Kidney capillary endothelial cell (primary cell): ENCODE measurements around the gene SWAP70.

Source experiments
- DNase-seq: peaks from one replicate; pipeline ENCODE4 v3.0.0-alpha.2; 2018; ENCODE audit warnings: low spot score

The SWAP70 gene

DNA sequence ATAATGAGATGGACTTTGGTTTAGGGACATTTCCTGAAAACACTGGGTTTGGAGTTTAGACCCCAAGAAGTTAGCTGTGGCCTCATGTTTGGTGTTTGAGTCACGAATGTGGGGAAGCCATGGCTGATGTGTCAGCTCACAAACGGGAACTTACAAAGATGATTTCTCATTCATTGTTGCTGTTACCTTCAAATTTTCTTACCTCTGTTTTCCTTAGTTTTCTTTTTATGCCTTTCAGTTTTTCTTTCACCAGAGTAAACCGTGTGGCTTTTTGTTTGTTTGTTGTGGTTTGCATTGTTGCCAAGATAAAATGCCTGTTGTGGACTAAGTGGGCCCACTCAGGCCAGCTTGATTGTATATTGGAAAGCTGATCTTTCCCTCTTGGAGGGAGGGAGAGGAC, 89.1 kb downstream of the SWAP70 start:
- DNase-seq = no peak

GRCh38 chr11:9754010-9754471, 90.2 kb downstream of the SWAP70 start:
- DNase-seq = no peak

DNA sequence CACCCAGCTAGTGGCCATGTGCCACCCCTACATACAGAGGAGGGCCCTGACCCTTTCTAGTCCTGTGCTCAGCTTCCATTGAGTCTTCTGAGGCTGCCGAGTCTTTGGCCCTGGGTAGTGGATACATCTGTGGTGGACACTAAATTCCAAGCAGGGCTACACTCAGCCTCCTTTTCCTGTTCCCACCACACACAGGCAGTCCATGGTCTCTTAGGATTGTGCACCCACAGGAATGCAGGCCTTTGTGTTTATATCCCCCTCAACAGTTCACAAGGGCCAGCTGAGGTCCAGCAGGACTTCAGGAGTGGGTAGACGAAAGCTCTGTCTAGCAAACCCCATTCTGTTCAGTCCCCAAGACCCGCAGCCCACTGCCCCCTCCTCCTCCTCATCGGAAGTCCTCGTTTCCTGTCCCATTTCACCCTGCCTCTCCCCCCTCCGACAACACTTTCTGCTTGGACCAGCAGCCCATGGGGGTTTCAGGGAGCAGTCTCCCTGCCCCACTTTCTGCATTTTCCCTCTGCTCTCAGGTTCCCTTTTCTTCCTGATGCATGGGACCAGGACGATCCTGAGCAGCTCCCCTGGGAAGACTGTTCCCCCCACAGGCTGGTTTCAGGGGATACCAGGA, 91.8 kb downstream of the SWAP70 start:
- DNase-seq = no peak

DNA sequence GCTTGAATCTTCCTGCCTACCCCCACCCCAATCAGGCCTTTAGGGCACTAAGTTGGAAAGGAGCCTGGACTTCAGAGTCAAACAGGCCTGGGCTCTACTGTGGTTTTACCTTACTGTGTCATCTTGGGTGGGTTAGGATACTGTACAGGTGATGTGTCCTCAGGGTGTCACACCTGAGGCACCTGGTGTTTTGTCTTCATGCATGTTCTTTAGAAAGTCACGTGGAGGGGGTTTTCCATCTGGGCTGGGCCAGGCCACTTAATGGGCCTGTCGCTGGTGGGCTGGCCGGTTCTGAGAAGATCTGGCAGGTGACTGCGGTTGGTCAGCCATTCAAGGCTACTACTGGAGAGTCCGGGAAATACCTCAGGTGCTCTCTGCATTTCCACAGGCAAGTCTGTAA, 92.6 kb downstream of the SWAP70 start:
- no peak for DNase-seq

GRCh38 chr11:9756878-9757277, 93.0 kb downstream of the SWAP70 start:
- no peak for DNase-seq

DNA sequence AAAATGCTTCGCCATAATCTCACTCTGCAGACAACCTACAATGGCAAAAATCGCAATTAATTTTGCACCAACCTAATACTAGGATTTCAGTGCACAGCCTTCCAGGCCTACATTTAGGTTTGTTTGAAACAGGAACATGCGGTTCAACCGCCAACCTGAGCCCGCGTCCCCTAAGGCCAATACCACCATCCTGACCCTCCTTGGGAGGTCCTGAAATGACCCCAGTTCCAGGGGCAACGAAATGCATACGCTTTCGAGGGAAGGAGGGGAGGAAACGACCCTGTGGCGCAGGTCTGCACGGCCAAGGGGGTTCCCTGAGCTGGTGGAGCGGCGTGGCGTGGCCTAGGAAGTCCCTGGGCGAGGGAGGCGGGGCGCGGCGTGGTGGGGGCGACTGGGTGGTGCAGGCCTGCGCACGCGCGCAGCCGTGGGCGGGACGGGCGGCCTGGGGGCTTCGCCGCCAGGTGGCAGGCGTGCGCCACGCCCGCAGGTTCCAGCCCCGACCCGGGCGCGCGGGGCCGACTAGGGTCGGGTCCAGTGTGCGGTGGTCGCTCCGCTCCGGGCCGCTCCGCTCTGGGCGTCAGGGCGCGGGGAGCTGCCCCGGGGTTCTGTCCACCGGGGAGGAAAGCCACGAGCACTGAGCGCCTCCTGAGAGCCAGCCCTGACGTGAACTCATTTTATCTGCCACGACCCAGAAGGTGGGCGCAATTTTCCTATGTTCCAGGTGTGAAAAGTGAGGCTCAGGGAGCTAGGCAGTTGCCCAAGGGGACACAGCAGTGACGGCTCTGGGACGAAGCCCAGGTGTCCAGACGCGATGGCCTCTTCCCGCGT, 94.1 kb downstream of the SWAP70 start:
- peak; percentile 79 for DNase-seq

DNA sequence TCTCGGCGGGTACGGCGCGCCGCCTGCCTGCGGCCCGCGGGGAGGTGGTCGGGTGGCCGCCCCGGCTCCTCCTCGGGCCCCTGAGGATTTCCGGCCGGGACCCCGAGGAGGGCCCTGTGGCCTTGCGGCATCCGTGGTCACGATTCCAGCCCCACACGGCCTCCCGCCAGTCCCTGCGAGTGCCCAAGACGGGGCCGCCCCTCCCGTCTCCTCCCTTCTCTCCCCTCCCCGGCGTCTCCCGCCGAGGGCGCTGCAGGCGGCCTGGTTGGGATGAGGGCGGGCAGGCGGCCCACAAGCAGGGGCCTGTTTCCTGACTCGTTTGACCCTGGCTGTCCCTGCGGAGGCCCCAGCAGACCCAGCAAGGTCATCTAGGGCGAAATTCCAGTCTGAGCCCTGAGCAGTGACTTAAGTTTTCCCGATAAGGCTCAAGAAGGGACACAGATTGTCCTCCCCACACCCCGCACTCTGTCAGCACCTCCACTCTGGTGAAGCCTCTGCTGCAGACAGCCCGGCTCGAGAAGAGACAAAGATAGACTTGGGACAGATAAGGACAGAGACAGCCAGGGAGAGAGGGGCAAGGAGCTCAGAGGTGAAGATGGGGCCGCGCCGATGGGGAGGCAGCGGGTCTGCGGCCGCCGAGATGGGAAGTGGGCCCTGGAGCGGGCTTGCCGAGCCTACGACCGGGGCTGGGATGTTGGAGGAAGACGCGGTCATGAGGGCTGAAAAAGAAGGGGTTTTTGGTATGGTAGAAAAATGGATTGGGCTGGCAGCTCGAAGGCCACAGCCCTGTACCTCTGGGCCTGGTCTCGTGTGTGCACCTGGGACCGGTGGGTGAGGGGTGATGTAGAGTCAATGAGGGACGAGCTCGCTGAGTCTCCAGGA, 95.0 kb downstream of the SWAP70 start:
- no peak for DNase-seq

DNA sequence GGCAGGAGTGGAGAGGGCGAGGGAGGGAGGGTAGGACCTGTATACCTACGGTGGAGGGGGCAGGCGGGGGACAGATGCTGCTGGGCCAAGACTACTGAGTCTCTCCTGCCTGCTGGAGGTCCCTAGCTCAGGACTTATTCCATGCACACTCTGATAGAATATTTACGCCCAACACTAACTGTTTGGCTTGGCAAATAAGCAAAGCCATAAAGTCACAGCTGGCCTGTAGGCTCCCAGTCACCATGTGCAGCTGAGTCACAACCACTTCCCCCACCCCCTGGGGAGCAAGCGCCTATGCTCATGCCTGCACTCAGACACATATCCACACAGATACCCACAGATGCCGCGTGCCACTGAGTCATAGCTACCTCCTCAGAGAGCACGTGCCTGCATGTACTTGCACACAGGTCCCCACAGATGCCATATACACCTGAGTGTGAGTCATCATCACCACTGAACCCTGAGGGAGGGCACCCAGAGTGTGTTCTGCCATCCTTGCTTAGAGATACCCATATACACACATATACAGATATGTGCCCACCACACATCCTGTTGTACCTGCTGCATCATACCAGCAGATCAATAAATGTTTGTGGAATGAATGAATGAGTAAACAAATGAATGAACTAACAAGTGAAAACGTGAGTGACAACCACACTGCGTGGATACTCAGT, 95.8 kb downstream of the SWAP70 start:
- no peak for DNase-seq

DNA sequence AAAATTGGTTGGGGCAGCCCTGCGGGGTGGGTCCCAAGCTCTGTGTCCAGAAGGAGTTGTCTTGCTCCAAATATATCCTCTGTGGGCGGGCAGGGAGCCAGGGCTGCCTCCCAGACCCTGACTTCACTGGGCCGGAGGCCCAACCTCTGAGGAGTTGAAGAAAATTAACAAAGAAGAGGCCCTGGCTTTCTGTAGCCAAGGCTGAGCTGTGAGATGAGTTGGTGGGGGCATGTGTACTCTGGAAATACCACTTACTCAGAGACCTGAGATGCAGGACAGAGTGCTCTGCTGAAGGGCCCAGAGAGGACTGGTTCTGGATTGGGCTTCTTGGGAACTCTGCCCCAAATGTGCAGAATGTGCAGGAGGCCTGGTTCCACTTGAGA, 96.3 kb downstream of the SWAP70 start:
- no peak for DNase-seq

- no peak for DNase-seq
Measured at GRCh38 chr11:9761441-9761945, 97.6 kb downstream of the SWAP70 start.

- no peak for DNase-seq
Measured at GRCh38 chr11:9762531-9762930, 98.7 kb downstream of the SWAP70 start.

DNA sequence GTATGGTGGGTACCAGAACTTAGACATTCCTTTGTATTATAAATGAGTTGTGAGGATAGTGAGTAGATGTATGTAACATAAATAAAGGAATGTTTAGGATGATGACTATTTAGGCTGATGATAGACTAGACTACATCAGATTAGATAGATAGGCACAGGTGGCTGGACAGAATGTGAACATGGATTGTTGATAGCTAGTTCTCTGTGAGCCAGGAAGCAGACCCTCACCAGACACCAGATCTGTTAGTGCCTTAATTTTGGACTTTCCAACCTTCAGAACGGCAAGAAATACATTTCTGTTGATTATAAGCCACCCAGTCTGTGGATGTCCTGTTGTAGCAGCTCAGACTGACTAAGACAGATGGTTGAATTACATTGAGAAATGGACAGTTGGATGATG, 99.4 kb downstream of the SWAP70 start:
- DNase-seq = no peak

GRCh38 chr11:9765320-9766101, 101.6 kb downstream of the SWAP70 start:
- DNase-seq = no peak

GRCh38 chr11:9769621-9770020, 105.7 kb downstream of the SWAP70 start:
- no peak for DNase-seq

- DNase-seq = no peak
Measured at GRCh38 chr11:9771071-9771511, 107.2 kb downstream of the SWAP70 start.

DNA sequence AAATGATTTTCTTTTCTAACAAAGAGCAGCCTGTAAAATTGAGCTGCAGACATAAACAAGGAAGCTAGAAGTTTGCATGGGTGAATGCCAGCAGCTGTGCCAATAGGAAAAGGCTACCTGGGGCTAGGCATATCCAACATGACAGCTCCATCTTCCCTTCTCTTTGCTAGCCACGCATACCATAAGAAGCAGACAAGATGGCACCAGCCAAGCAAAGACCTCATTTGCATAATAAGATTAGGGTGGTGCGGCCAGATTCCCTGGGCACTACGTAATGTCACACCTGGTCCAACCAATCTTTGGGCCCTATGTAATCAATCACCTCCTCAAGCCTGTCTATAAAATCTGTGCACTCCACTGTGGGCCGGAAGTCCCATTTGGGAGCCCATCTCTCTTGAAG, 108.3 kb downstream of the SWAP70 start:
- DNase-seq = no peak

DNA sequence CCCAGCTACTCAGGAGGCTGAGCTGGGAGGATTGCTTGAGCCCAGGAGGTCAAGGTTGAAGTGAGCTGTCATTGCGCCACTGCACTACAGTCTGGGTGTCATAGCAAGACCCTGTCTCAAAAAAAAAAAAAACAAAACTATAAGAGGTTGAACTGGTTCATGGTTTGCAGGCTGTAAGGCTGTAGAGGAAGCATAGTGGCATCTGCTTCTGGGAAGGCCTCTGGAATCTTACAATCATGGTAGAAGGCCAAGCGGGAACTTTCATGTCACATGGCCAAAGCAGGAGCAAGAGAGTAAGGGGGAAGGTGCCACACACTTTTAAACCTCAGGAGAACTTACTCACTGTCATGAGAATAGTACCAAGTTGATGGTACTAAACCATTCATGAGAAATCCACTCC, 109.6 kb downstream of the SWAP70 start:
- DNase-seq = no peak

DNA sequence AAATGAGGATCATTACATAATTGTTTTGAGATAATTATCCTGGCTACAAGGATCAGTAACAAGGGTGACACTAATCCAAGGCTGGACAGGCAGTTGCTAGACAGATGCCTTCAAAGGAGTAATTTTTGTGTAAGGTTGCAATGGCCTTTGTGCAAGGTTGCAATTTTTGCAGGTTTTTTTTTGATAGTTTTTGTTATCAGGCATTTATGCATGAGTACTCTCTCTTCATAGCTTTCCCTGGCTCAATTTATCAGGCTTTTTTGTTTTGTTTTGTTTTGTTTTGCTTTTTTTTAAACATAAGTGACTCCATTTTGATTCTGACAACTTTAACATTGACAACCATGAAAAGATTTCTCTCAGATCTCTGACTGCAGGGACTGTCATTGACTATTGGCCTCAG, 110.2 kb downstream of the SWAP70 start:
- DNase-seq = no peak

- DNase-seq = no peak
Measured at GRCh38 chr11:9774591-9775397, 110.9 kb downstream of the SWAP70 start.

DNA sequence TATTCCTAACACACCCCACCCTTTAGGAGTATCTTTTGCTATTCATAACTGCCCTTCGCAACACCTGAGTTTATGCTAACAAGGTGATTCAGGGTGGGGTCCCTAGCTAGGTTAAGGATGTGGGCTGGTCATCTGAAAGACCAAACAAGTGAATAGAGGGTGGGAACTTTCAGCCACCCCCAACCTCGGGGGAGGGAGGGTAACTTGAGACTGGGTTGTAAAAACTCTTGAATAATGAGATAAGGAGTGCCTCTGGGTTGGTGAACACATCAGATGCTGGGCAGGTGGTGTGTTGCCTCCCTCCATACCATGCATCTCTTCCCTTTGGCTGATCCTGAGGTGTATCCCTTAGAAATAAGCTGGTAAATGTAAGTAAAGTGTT, 111.5 kb downstream of the SWAP70 start:
- DNase-seq = no peak
